GM21367 (cell line): ENCODE measurements around the gene PRKAR1A.
"Not testable (repeated sequence)": the region's sequence is repeated elsewhere in the genome, so short reads cannot be mapped to it uniquely, and the experiment has no call there.

Experiments used
- ATAC-seq: cut with Tn5 transposase; IDR thresholded peaks from one replicate; pipeline ENCODE4 v1.9.1; 2021; ENCODE audit not compliant: unreplicated experiment

The PRKAR1A gene

GRCh38 chr17:68578236-68578635, 66.0 kb downstream of the PRKAR1A start:
- ATAC-seq = no peak

GRCh38 chr17:68579194-68579927, 67.1 kb downstream of the PRKAR1A start:
- ATAC-seq = no peak

- no peak for ATAC-seq
These were observed 68.1 kb downstream of the PRKAR1A start for GRCh38 chr17:68580236-68580770.

GRCh38 chr17:68581863-68582645, 69.8 kb downstream of the PRKAR1A start:
- no peak for ATAC-seq

GRCh38 chr17:68582867-68583266, 70.6 kb downstream of the PRKAR1A start:
- not testable (repeated sequence) for ATAC-seq

- no peak for ATAC-seq
These were observed 72.5 kb downstream of the PRKAR1A start for GRCh38 chr17:68584581-68585303.

GRCh38 chr17:68585643-68586042, 73.4 kb downstream of the PRKAR1A start:
- no peak for ATAC-seq

GRCh38 chr17:68587026-68587425, 74.8 kb downstream of the PRKAR1A start:
- no peak for ATAC-seq

- no peak for ATAC-seq
These were observed 75.6 kb downstream of the PRKAR1A start for GRCh38 chr17:68587847-68588246.

- no peak for ATAC-seq
These were observed 76.1 kb downstream of the PRKAR1A start for GRCh38 chr17:68588362-68588761.

- no peak for ATAC-seq
These were observed 76.9 kb downstream of the PRKAR1A start for GRCh38 chr17:68589086-68589485.

GRCh38 chr17:68591583-68591982, 79.4 kb downstream of the PRKAR1A start:
- no peak for ATAC-seq

- no peak for ATAC-seq
These were observed 79.8 kb downstream of the PRKAR1A start for GRCh38 chr17:68592009-68592408.

- no peak for ATAC-seq
These were observed 80.7 kb downstream of the PRKAR1A start for GRCh38 chr17:68592682-68593641.

GRCh38 chr17:68594552-68594951, 82.3 kb downstream of the PRKAR1A start:
- ATAC-seq = no peak

GRCh38 chr17:68595496-68595895, 83.3 kb downstream of the PRKAR1A start:
- no peak for ATAC-seq

GRCh38 chr17:68595986-68596385, 83.8 kb downstream of the PRKAR1A start:
- no peak for ATAC-seq

- no peak for ATAC-seq
These were observed 84.2 kb downstream of the PRKAR1A start for GRCh38 chr17:68596411-68596945.

GRCh38 chr17:68598074-68598473, 85.8 kb downstream of the PRKAR1A start:
- no peak for ATAC-seq

GRCh38 chr17:68598545-68598961, 86.3 kb downstream of the PRKAR1A start:
- ATAC-seq = no peak
